ENCODE measurements around the gene ZNF462.
A peak's percentile ranks its signal among the peaks of the same experiment; 100 is the strongest.
"Not testable (repeated sequence)": the region's sequence is repeated elsewhere in the genome, so short reads cannot be mapped to it uniquely, and the experiment has no call there.

ZNF462 gene

GRCh38 chr9:106862821-106863720 lies at the start of gene ZNF462:
Gene ZNF462 (plus strand): TSS chr9:106863166. CDS start chr9:106923384, 60,218 bp downstream.
- peak; percentile 39 for DNase-seq

- no peak for DNase-seq
Observed at GRCh38 chr9:106816524-106816923, 46.4 kb upstream of the ZNF462 start.

- DNase-seq = no peak
Observed at GRCh38 chr9:106818034-106818433, 44.9 kb upstream of the ZNF462 start.

GRCh38 chr9:106820866-106821265 lies 42.1 kb upstream of the ZNF462 start:
- DNase-seq = no peak

GRCh38 chr9:106828070-106828469 lies 34.9 kb upstream of the ZNF462 start:
- DNase-seq = no peak

GRCh38 chr9:106828965-106829364 lies 34.0 kb upstream of the ZNF462 start:
- no peak for DNase-seq

GRCh38 chr9:106829666-106830408 lies 33.1 kb upstream of the ZNF462 start:
- DNase-seq = no peak

GRCh38 chr9:106830527-106831150 lies 32.3 kb upstream of the ZNF462 start:
- DNase-seq = no peak

GRCh38 chr9:106834888-106835287 lies 28.1 kb upstream of the ZNF462 start:
- DNase-seq = no peak

- no peak for DNase-seq
Observed at GRCh38 chr9:106835840-106836239, 27.1 kb upstream of the ZNF462 start.

GRCh38 chr9:106843371-106843770 lies 19.6 kb upstream of the ZNF462 start:
- DNase-seq = no peak

GRCh38 chr9:106846307-106846706 lies 16.7 kb upstream of the ZNF462 start:
- no peak for DNase-seq

- no peak for DNase-seq
Observed at GRCh38 chr9:106846857-106847256, 16.1 kb upstream of the ZNF462 start.

GRCh38 chr9:106851640-106852039 lies 11.3 kb upstream of the ZNF462 start:
- not testable (repeated sequence) for DNase-seq

- no peak for DNase-seq
Observed at GRCh38 chr9:106857811-106858470, 5.0 kb upstream of the ZNF462 start.

- DNase-seq = peak; percentile 59
Observed at GRCh38 chr9:106859957-106860720, 2.8 kb upstream of the ZNF462 start.

- DNase-seq = peak; percentile 47
Observed at GRCh38 chr9:106860721-106861639, 2.0 kb upstream of the ZNF462 start.

GRCh38 chr9:106861640-106862109 lies 1.3 kb upstream of the ZNF462 start:
- no peak for DNase-seq

- peak; percentile 27 for DNase-seq
Observed at GRCh38 chr9:106862110-106862820, 701 bp upstream of the ZNF462 start.
